Right lung (tissue), 10 donors: ENCODE measurements around the gene SCYGR4. TPM values are rescaled to one million over a fixed set of nuclear protein-coding genes. Genes with fewer than 3 reads are reported as not detected.
A peak's percentile ranks its signal among the peaks of the same experiment; 100 is the strongest.
"Not testable (repeated sequence)": the region's sequence is repeated elsewhere in the genome, so short reads cannot be mapped to it uniquely, and the experiment has no call there.

Experiments
- DNase-seq, 2 donors: peaks; one replicate each; pipeline ENCODE4 v3.0.0-alpha.2; 2013
- long read RNA-seq, 8 donors: transcript quantifications; one replicate each; lab custom pipeline, GENCODE V29; 2026
- polyA plus RNA-seq, 5 donors: library from polyadenylated mRNA; unstranded; fragments of 120-200 nt; gene quantifications; one replicate each; pipeline versions ENCODE4 v1.2.1 to v1.2.3, GENCODE V29; 2013; ENCODE audit warnings: inconsistent platforms in 1 of 5, low replicate concordance in 1 of 5; ENCODE audit not compliant: insufficient read length in 5 of 5, insufficient read depth in 1 of 5

SCYGR4 gene
- under 1 TPM in 4 of 5 donors, not detected in 1; 0.10 to 0.22 (median 0.13) TPM for polyA plus RNA-seq
- long read RNA-seq, donor 1: 0 reads
- long read RNA-seq, donor 2: 0 reads
- long read RNA-seq, donor 3, partial matches to known transcripts: 0 of 1 reads
- long read RNA-seq, donor 3, other reads (novel, unspliced or antisense): 0 of 1 reads
- long read RNA-seq, donor 4: 0 reads
- long read RNA-seq, donor 5: 0 reads
- long read RNA-seq, donor 6: 0 reads
- long read RNA-seq, donor 7: 0 reads
- long read RNA-seq, donor 8: 0 reads

DNA sequence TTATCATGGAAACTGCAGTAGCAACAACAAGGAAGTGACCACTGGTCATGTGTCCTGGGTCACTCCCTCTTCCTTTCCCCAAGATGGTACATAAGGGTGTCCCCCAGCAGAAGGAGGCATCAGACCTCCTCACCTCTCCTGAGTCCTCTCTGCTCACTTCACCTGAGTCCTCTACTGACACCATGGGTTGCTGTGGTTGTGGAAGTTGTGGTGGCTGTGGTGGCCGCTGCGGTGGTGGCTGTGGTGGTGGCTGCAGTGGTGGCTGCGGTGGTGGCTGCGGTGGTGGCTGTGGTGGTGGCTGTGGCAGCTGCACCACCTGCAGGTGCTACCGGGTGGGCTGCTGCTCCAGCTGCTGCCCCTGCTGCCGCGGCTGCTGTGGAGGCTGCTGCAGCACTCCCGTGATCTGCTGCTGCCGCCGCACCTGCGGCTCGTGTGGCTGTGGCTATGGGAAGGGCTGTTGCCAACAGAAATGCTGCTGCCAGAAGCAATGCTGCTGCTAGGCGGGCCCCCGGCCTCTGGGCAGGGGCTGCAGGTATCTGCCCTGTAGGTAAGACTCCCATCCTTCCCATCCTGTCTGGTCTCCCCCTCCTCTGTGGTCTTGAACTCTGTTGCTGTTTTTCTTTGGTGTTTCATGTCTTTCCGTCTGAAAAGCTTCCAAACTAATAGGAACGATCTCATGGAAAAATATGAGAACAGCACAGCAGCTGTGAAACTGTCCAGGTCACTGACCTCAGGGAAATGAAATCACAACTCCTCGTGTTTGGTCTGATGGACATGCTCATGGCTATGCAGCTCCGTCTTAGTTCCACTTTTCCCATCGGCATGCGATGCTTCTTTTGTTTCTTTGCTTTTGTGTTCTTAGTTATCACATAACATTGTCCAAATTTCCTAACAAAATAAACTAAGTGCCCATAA, at the start of gene SCYGR4:
TSS of gene SCYGR4 (plus strand) at position 183 of the 915 bp plus-strand sequence. CDS start at position 183, 0 bp downstream.
- no peak for DNase-seq

- no peak for DNase-seq
Observed at GRCh38 chr2:227568852-227569169, 48.5 kb upstream of the SCYGR4 start.

DNA sequence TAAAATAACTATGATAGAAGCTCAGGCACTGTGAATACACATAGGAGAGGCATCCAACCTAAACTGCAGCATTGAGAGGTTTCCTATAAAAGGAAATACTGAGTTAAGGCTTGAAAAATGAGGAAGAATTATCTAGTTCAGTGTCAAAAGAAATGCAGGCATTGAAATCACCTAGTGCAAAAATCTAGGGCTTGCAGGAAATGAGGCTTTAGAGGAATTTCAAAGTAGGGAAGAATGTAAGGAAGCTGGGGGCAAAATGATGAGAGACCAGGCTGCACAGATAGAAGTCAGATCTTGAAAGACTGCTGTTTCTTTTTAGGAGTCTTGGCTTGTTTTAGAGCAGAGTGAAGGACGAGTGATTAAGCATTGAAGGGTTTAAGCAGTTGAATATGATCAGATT, 46.7 kb upstream of the SCYGR4 start:
- no peak for DNase-seq

GRCh38 chr2:227576110-227576509, 41.2 kb upstream of the SCYGR4 start:
- no peak for DNase-seq

DNA sequence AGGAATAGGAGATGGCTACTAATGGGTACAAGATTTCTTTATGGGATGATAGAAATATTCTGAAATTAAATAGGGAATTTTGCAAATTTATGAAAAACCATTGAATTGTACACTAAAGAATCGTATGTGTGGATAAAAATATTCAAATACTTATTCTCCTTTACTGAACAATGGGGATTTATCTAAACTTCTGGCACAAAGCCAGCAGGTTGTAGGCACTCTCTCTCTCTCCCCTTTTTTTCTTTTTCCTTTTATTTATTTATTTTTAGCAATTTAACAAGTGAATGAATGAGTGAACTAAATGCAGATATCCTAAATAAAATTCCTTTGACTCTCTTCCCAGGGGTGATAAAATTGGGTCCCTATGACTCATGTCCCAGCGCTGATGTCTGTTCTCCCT, 40.5 kb upstream of the SCYGR4 start:
- no peak for DNase-seq

GRCh38 chr2:227577555-227577954, 39.7 kb upstream of the SCYGR4 start:
- DNase-seq: no peak

- DNase-seq: no peak
Observed at GRCh38 chr2:227578642-227579041, 38.7 kb upstream of the SCYGR4 start.

DNA sequence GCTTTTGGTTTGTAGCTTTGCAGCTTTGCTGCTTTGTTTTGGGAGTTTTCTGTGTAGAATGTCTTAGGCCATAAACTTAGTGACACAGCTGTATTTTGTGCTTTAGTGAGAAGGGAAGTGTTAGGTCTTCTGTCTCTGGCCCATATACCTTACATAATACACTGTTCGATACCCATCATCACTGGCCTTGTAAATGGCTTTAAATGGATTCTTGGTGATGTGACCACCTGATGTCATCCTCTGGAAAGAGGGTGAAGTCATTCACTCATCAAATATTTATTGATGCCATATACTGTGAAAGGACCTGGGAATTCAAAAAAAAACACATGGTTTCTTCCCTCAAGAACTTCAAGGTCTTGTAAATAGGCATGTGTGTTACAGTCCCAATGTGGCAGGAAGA, 37.5 kb upstream of the SCYGR4 start:
- no peak for DNase-seq

DNA sequence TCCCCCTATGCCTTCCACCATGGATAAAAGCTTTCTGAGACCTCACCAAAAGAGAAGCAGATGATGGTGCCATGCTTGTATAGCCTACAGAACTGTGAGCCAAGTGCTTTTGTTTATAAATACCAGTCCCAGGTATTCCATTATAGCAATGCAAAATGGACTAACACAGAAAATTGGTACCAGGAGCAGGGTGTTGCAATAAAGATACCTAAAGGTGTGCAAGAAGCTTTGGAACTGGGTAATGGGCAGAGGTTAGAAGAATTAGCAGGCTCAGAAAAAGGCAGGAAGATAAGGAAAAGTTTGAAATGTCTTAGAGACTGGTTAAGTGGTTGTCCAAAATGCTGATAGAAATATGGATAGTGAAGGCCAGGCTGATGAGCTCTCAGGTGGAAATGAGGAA, 34.9 kb upstream of the SCYGR4 start:
- DNase-seq: no peak

DNA sequence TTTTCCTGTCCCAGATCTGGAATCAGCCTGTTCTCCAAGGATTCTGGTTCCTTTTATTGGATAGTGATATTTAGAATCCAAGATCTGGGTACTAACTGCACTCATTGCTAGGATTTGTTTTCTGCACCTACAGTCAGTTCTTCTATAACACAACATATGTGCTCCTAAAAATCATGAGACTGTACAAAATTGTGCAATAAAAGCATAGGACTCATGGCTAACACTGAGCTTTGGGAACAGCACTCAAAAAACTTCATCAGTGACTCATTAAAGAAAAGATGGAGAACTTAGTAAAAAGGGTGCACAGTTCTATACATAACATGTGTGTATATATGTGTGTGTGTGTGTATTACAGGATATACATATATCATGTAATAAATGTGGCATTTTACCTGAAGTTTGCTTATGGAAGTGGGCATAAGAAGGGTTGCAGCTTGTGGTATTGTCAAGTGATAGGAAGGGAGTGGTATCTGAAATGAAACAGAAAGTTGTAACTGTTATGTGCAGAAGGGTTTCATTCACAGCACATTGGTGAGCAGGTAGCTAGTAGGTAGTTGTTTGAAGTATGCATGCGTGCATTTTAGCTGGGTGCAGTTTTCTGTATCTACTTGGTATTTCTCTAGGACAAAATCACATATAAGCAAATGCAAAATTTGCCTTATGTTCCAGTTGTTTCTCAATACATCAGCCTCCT, 24.5 kb upstream of the SCYGR4 start:
- no peak for DNase-seq

DNA sequence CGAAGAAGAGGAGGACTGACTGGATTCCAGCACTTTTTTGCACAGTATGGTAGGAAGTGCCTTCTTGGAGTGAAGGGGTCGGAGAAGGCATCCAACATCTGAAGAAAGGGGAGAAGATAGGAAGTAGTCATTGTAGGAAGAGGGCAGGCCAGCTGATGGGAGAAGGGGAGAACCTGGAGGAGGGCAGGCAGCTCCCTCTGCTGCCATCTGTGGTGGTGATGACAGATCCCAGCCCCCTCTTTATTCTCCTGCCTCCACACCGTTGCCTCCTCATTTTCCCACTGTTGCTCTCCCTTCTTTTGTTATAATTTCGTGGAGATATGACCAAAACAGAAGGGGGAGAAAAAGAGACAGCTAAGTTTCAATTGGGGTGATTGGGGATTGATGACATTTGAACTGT, 21.5 kb upstream of the SCYGR4 start:
- no peak for DNase-seq

GRCh38 chr2:227597036-227597435, 20.3 kb upstream of the SCYGR4 start:
- no peak for DNase-seq

DNA sequence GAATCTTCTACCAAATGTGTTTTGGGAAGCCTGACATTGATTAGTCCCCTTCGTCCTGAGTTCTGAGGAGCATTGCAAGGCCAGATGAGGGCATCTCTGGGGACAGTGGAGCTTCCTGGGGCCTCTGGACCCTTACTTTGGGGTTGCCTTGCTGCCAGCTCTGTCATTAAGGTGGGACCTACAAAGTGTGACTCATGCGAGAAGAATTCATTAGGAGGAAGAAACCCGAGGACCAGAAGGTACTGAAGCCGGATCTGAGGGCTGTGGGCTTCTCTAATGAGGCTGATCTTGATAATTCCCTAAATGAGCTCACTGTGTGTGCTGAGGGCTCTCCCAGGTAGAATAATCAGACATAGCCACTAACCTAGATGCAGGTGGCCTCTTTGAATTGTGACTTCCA, 19.3 kb upstream of the SCYGR4 start:
- no peak for DNase-seq

- DNase-seq: not testable (repeated sequence)
Observed at GRCh38 chr2:227598835-227599503, 18.3 kb upstream of the SCYGR4 start, which contains the start of gene SCYGR2. Gene SCYGR2 (plus strand): TSS chr2:227598893. CDS start chr2:227598893, 0 bp downstream.

GRCh38 chr2:227602358-227602757, 14.9 kb upstream of the SCYGR4 start:
- no peak for DNase-seq

DNA sequence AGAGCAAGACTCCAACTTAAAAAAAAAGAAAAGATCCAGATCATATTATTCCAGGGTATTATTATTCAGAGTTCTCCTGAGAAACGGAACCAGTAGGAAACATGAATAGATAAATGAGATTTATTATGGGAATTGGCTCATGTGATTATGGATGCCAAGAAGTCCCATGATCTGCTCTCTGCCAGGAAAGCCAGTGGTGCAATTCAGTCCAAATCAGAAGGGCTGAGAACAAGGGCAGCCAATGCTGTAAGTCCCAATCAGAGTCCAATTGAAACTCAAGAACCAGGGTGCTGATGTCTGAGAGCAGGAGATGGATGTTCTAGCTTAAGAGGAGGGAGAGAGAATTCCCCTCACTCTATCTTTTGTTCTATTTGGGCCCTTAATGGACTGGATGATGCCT, 10.8 kb upstream of the SCYGR4 start:
- no peak for DNase-seq

DNA sequence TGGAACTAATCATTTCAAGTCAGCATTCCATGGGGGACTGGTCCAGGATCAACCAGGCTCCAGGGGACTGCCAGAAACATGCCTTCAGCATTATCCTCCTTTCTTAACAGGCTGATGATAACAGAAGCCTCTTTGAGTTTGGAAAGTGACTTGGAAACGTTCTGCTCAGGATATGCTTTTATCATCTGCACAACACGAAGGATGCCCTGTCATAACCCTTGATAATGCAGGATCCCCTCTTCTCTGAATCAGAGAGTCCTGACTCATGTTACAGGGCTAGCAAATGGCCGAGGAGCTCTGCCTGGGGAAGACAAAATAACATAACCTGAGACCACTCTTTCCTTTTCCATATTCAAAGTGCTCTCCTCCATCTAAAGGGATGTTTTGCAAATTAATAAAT, 9.4 kb upstream of the SCYGR4 start:
- DNase-seq: no peak

DNA sequence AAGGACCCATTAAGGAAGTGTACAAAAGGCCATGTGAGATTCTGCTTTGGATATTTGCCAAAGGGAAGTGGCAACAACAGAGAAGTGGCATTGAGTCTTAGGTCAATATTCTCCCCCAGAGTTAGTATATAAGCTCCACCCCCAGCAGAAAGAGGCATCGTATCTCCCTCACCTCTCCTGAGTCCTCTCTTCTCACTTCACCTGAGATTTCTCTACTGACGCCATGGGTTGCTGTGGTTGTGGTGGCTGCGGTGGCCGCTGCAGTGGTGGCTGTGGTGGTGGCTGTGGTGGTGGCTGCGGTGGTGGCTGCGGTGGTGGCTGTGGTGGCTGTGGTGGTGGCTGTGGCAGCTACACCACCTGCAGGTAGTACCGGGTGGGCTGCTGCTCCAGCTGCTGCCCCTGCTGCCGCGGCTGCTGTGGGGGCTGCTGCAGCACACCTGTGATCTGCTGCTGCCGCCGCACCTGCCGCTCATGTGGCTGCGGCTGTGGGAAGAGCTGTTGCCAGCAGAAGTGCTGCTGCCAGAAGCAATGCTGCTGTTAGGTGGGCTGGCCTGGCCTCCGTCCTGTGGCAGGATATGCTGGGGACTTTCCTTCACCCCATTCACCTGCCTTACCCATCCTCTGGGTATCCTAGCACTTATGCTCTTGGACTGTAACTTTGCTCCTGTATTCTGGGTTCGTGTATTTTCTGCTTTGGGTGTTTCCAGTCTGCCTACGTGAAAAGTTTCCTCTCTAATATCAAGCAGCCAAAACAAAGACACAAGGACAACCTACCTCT, 8.5 kb upstream of the SCYGR4 start:
- DNase-seq: peak; percentile 13 to 29

DNA sequence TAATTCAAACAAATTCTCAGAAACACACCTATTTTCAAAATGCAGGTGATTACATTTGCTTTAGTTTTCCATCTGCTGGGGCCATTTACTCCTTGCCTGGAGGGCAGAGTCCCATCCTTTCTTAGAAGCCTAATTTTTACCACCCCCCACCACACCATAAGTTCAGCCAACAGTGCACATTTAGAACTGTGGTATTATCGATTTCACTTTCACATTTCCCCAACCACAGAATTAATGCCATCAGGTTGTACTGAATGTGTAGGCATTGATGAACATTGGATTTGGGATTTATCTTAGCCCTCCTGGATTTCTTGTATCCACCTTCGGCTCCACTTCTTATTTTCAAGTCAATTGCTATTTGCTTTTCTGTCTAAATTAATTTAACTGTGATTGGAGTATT, 7.2 kb upstream of the SCYGR4 start:
- no peak for DNase-seq

DNA sequence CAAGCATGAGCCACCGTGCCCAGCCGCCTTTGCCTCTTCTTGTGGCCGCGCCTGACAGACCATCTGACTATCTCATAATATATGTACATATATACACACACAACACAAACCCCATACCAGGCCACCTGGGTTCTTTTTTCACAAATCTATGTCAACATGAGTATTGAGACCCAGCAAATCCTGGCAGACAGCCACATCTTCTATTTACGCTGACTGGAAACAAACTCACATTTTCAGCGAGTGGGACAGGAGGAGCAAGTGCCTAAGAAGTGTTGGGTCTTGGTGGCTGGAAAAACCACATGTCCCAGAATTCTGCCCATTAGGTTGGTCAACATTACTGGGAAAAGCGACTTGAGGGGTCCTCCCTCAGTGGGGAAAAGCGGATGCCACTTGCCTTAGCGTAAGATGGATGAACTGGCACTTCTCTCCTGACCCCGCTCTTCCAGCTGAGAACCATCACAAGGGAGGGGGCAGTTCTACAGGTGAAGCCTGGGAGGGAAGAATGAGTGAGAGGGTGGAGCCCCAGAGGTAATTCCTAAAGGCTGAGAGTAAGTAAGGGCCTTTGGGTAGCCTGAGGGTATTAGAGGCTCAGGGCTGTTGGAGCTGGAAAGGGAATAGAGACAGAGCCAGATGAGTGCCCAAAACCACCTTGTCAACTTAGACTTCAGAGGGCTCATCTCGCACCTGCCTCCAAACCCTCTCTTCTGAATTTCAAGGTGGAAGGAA, 4.6 kb upstream of the SCYGR4 start:
- DNase-seq: no peak
